ENCODE measurements around the gene CCDC172. TPM values are rescaled to one million over a fixed set of nuclear protein-coding genes. Genes with fewer than 3 reads are reported as not detected.
"Not testable (repeated sequence)": the region's sequence is repeated elsewhere in the genome, so short reads cannot be mapped to it uniquely, and the experiment has no call there.

The CCDC172 gene
- total and polyA plus RNA-seq, 2 experiments from 2014 or later = not detected

- Histone ChIP-seq H3K27me3 (replicated peaks; ENCODE audit: insufficient read depth) (0 out of 2 replicates have a peak, but pooled peaks cover 3% of the 10 kb centered on the region), H3K27ac (no peak overlapping the region), H3K4me3 (no peak overlapping the region), H3K9me2 (ENCODE audit: insufficient read depth) (no peaks in the 10 kb centered on the region), H3K36me3 (ENCODE audit: low read depth) (no peaks in the 10 kb centered on the region), H3K9me3 (ENCODE audit: low read depth) (no peaks in the 10 kb centered on the region), H3K9ac (no peak overlapping the region), H3K79me2 (ENCODE audit: insufficient read depth) (no peaks in the 10 kb centered on the region), H3K4me1 (ENCODE audit: insufficient read depth) (no peaks in the 10 kb centered on the region), H3K4me2 (ENCODE audit: unreplicated experiment) (no peak overlapping the region), H4K20me1 (ENCODE audit: insufficient read depth) (no peaks in the 10 kb centered on the region), H2AFZ (no peak overlapping the region), H3F3A (ENCODE audit: insufficient read depth) (no peaks in the 10 kb centered on the region)
- 73 to 78% methylated on average over 2 of the region's 2 CpGs for WGBS, 2 experiments (ENCODE audit: low coverage in 1 of 2, low lambda C conversion rate in 2 of 2, missing lambda C conversion rate in 2 of 2)
- TF ChIP-seq EZH2phosphoT487 (IDR thresholded peaks at IDR 0.05; ENCODE audit: insufficient read depth, low read depth) = no peak
- TF ChIP-seq EZH2 (IDR thresholded peaks at IDR 0.05; ENCODE audit: insufficient read depth, poor library complexity, severe bottlenecking) = no peak
- in situ Hi-C loops (cut with MboI) = no loop called here
- no peak for DNase-seq
Measured at GRCh38 chr10:116385311-116385710, 61.1 kb downstream of the CCDC172 start.

DNA sequence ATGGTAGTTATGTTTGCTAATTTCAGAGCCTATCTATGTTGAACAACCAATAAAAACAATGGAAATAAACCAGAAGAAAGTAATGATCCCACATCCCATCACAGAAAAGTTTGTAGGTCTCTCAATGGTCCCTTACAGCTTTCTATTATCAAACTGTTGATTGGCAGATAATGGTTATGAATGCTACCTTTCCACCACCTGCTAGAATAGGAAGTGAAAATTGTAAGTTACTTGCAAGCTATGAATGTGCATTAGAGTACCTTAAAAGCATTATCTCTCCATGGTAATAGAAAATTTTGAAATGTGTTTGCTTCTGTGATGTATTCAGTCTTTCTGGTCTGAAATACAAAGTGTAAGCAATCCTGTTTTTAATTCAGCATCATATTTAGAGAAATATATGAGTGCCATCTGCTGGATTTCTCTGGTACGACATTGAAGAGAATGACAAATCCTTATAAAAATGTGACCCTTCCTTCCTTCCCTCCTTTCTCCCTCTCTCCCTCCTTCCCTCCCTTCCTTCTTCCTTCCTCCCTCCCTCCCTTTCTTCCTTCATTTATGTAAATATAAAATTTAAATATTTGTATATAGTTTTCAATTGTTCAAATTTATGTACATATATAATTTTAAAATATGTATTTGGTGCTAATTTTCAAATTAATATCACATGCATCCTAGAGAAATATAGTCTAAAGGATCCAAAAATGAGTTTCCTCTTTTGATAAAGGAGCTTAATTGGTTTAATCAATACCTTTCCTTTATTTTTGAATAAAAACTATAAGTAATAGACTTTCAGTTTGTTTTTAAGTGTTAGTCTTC, 62.0 kb downstream of the CCDC172 start:
- Histone ChIP-seq H3K27ac (no peak overlapping the region), H3K4me2 (ENCODE audit: unreplicated experiment) (no peak overlapping the region), H3K4me3 (no peak overlapping the region), H2AFZ (no peak overlapping the region), H3K4me1 (ENCODE audit: insufficient read depth) (no peaks in the 10 kb centered on the region), H4K20me1 (ENCODE audit: insufficient read depth) (no peaks in the 10 kb centered on the region), H3K79me2 (ENCODE audit: insufficient read depth) (no peaks in the 10 kb centered on the region), H3K9me2 (ENCODE audit: insufficient read depth) (no peaks in the 10 kb centered on the region), H3K27me3 (replicated peaks; ENCODE audit: insufficient read depth) (peaks cover 5% of the 10 kb centered on the region; the same call in 1 of the 2 replicates), H3K9me3 (ENCODE audit: low read depth) (no peaks in the 10 kb centered on the region), H3F3A (ENCODE audit: insufficient read depth) (no peaks in the 10 kb centered on the region), H3K36me3 (ENCODE audit: low read depth) (no peaks in the 10 kb centered on the region), H3K9ac (no peak overlapping the region)
- in situ Hi-C loops (cut with MboI) = no loop called here
- WGBS, 2 experiments (ENCODE audit: low coverage in 1 of 2, low lambda C conversion rate in 2 of 2, missing lambda C conversion rate in 2 of 2) = 0% methylated on average over 1 of the region's 1 CpG
- TF ChIP-seq EZH2 (IDR thresholded peaks at IDR 0.05; ENCODE audit: insufficient read depth, poor library complexity, severe bottlenecking) (no peak), EZH2phosphoT487 (IDR thresholded peaks at IDR 0.05; ENCODE audit: insufficient read depth, low read depth) (no peak)
- peak; percentile 52 for DNase-seq

- H3K4me1 ChIP-seq (ENCODE audit: insufficient read depth); H3K27ac ChIP-seq; H4K20me1 ChIP-seq (ENCODE audit: insufficient read depth); in situ Hi-C loops (cut with MboI); H3K9ac ChIP-seq; H3F3A ChIP-seq (ENCODE audit: insufficient read depth); H3K79me2 ChIP-seq (ENCODE audit: insufficient read depth); H3K9me2 ChIP-seq (ENCODE audit: insufficient read depth); H3K4me2 ChIP-seq (ENCODE audit: unreplicated experiment); H3K27me3 ChIP-seq (replicated peaks; ENCODE audit: insufficient read depth); H3K36me3 ChIP-seq (ENCODE audit: low read depth); H3K9me3 ChIP-seq (ENCODE audit: low read depth); H3K4me3 ChIP-seq; DNase-seq; H2AFZ ChIP-seq: not testable (repeated sequence)
- WGBS, 2 experiments (ENCODE audit: low coverage in 1 of 2, low lambda C conversion rate in 2 of 2, missing lambda C conversion rate in 2 of 2) = 85 to 89% methylated on average over 19 to 40 of the region's 43 CpGs
Measured at GRCh38 chr10:116393246-116393831, 69.1 kb downstream of the CCDC172 start.

GRCh38 chr10:116395223-116395985, 71.2 kb downstream of the CCDC172 start:
- Histone ChIP-seq H3K4me3 (no peak overlapping the region), H3K9me2 (ENCODE audit: insufficient read depth) (no peaks in the 10 kb centered on the region), H2AFZ (no peak overlapping the region), H3K9ac (no peak overlapping the region), H3K27me3 (replicated peaks; ENCODE audit: insufficient read depth) (peaks cover 1% of the 10 kb centered on the region; the same call in 1 of the 2 replicates), H3K79me2 (ENCODE audit: insufficient read depth) (no peaks in the 10 kb centered on the region), H3K9me3 (ENCODE audit: low read depth) (no peaks in the 10 kb centered on the region), H3K4me1 (ENCODE audit: insufficient read depth) (no peaks in the 10 kb centered on the region), H3F3A (ENCODE audit: insufficient read depth) (no peaks in the 10 kb centered on the region), H4K20me1 (ENCODE audit: insufficient read depth) (no peaks in the 10 kb centered on the region), H3K4me2 (ENCODE audit: unreplicated experiment) (no peak overlapping the region), H3K36me3 (ENCODE audit: low read depth) (no peaks in the 10 kb centered on the region), H3K27ac (no peak overlapping the region)
- in situ Hi-C loops (cut with MboI) = no loop called here
- DNase-seq = no peak
- TF ChIP-seq EZH2phosphoT487 (IDR thresholded peaks at IDR 0.05; ENCODE audit: insufficient read depth, low read depth) (no peak), EZH2 (IDR thresholded peaks at IDR 0.05; ENCODE audit: insufficient read depth, poor library complexity, severe bottlenecking) (no peak)
- WGBS, 2 experiments (ENCODE audit: low coverage in 1 of 2, low lambda C conversion rate in 2 of 2, missing lambda C conversion rate in 2 of 2) = 55 to 57% methylated on average over 12 to 13 of the region's 13 CpGs
